IgD-negative memory B cell (primary cell): ENCODE data around the gene GJD4. TPM values are rescaled to one million over a fixed set of nuclear protein-coding genes. Genes with fewer than 3 reads are reported as not detected.
A peak's percentile ranks its signal among the peaks of the same experiment; 100 is the strongest.

Source experiments
- H3K27ac Mint-ChIP-seq, 3 donors: one replicate each; pipeline ENCODE4 v1.8.0; 2020 to 2022; ENCODE audit warnings: mild to moderate bottlenecking in 3 of 3, mixed read lengths in 3 of 3, moderate library complexity in 1 of 3
- H3K27me3 Mint-ChIP-seq: one replicate; pipeline ENCODE4 v1.8.0; 2021; ENCODE audit warnings: mixed read lengths
- H3K36me3 Mint-ChIP-seq: one replicate; pipeline ENCODE4 v1.8.0; 2020; ENCODE audit warnings: mild to moderate bottlenecking, mixed read lengths
- H3K4me1 Mint-ChIP-seq, 3 donors: one replicate each; pipeline ENCODE4 v1.8.0; 2020 to 2022; ENCODE audit warnings: mixed read lengths in 3 of 3, mild to moderate bottlenecking in 1 of 3
- H3K4me3 Mint-ChIP-seq, 4 donors: one replicate each; pipeline ENCODE4 v1.8.0; 2020 to 2022; ENCODE audit warnings: mild to moderate bottlenecking in 4 of 4, mixed read lengths in 4 of 4, moderate library complexity in 3 of 4
- H3K9me3 Mint-ChIP-seq, 3 donors: one replicate each; pipeline ENCODE4 v1.8.0; 2020 to 2021; ENCODE audit warnings: mixed read lengths in 3 of 3, mild to moderate bottlenecking in 1 of 3
- polyA plus RNA-seq: library from polyadenylated mRNA; unstranded; fragments of 300-500 nt; fragmentation: Illumina TruSeq; gene quantifications from one replicate; pipeline ENCODE4 v1.2.3, GENCODE V29; 2021

GJD4 gene
- polyA plus RNA-seq, 1 donor from 2014 or later: not detected

DNA sequence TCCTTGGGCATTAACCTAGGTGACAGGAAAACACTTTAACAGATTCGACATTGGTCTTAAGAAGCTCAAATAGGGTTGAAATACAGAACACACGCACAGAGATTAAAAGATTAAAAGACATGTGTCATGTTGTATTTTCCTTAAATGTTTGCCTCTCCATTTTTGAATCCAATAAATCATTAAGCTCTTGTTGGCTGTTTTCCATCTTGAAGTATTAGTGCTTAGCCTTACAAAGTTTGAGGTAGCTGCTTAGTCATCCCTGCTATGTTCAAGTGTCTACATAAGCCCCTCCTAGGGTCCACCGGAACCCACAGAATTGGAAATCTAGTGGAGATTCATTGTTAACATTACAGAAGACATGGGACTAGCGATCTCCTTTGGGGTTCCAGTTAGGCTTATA lies 12.7 kb upstream of the GJD4 start:
- no peak overlapping the region for H3K4me3 Mint-ChIP-seq
- no peak overlapping the region for H3K27ac Mint-ChIP-seq
- peaks cover 7% of the 10 kb centered on the region for H3K27me3 Mint-ChIP-seq
- peaks cover 0 to 2% (median 0%) of the 10 kb centered on the region in 3 donors for H3K4me1 Mint-ChIP-seq
- peaks cover 3% of the 10 kb centered on the region for H3K36me3 Mint-ChIP-seq
- peaks cover 2 to 18% (median 10%) of the 10 kb centered on the region in 3 donors for H3K9me3 Mint-ChIP-seq

DNA sequence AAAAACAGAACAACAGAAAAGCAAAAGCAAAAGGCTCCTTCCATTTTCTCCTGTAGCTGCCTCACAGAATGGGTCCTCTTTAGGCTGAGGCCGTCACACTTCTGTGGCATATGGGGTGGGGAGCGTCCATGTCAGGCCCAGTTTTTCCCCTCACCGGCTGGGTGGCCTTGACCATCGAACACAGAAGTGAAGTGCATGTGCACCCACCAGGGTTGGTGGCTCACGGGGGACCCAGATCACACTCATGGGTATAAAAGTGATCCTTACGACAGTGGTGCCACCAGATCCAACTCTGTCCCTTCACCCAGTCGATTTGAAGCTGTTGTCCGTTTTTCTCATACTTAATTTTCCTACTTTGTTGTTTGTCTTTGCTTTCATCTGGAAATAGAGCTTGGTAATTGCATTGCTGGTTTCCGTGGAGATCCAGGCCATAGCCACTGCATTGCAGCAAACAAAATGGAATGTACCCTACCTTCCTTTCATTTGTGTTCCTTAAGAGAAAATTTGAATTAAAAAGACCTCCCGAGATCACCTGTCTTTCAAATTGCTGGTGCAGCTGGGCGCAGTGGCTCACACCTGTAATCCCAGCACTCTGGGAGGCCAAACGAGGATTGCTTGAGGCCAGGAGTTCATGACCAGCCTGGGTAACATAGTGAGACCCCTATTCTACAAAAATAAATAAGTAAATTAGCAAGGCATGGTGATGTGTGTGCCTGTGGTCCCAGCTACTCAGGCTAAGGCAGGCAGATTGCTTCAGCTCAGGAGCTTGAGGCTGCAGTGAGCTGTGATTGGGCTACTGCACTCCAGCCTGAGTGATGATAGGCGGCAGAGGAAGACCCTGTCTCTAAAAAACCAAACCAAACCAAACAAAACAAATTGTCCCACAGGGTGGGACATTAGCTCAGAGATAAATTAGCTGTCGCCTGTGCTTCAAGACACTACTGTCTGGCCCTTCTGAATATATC lies 10.7 kb upstream of the GJD4 start:
- H3K4me1 Mint-ChIP-seq: peaks cover 0 to 2% (median 0%) of the 10 kb centered on the region in 3 donors
- peaks cover 2 to 18% (median 10%) of the 10 kb centered on the region in 3 donors for H3K9me3 Mint-ChIP-seq
- no peak overlapping the region for H3K4me3 Mint-ChIP-seq
- peak overlapping the region in 1 of 3 donors; percentile 74 for H3K27ac Mint-ChIP-seq
- peaks cover 4% of the 10 kb centered on the region for H3K27me3 Mint-ChIP-seq
- H3K36me3 Mint-ChIP-seq: no peaks in the 10 kb centered on the region

DNA sequence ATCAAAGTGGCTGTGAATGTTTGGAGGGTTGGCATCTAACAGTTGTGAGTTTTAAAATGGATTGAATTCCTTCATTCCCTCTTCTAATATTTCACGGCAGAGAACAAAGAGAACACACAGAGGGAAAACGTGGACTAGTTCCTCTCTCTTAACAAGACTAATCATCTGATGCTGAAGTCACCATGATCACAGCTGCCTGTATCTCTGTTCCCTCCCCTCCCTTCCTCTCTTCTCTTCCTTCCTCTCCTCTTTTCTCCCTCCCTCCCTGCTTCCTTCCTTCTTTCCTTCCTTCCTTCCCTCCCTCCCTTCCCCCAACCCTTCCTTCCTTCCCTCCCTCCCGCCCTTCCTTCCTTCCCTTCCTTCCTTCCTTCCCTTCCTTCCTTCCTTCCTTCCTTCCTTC lies 10.0 kb upstream of the GJD4 start:
- Mint-ChIP-seq H3K27ac (peak overlapping the region in 1 of 3 donors; percentile 74), H3K4me1 (peaks cover 0 to 2% (median 0%) of the 10 kb centered on the region in 3 donors), H3K36me3 (no peaks in the 10 kb centered on the region), H3K4me3 (no peak overlapping the region), H3K9me3 (peaks cover 2 to 18% (median 10%) of the 10 kb centered on the region in 3 donors), H3K27me3 (peaks cover 8% of the 10 kb centered on the region)

DNA sequence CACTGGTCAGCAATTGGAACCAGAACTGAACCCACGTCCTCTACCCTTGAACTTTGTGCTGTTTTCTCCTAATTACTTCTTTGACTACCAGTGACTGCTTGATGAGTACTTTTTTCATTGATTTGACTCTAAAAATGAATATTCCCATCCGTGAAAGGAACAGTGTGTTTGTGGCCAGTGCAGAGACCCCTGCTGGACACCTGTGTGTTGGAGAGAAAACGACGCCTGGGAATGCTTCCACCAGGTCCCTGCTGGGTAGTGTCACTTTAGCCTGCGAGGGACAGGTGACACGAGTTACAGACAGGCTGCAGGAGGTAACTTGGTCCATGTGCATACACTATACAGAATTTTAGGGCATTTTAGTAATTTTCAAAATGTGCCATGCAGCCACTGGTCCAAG lies 6.8 kb upstream of the GJD4 start:
- H3K36me3 Mint-ChIP-seq: peaks cover 3% of the 10 kb centered on the region
- H3K9me3 Mint-ChIP-seq: peaks cover 0 to 13% (median 13%) of the 10 kb centered on the region in 3 donors
- peaks cover 0 to 2% (median 0%) of the 10 kb centered on the region in 3 donors for H3K4me1 Mint-ChIP-seq
- peaks cover 14% of the 10 kb centered on the region for H3K27me3 Mint-ChIP-seq
- H3K27ac Mint-ChIP-seq: peak overlapping the region in 1 of 3 donors; percentile 57
- H3K4me3 Mint-ChIP-seq: no peak overlapping the region

DNA sequence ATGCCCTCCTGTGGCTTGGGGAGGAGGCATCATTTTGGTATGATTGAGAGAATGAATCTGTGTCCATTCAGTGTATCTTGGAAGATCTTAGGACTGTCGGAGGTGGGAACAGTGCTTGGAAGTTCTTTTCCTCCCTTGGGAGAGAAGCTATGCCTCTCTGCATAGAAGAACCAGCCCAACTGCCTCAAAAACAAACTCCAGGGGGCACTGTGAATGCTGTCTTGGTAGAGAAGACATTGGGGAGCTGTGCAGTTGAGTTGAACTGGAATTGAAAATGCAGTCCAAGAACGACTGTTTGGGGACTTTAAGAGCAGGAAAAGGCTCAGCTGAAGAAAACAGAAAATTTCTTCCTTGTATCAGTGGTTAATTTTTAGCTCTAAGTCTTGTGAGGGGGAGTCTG lies 4.9 kb upstream of the GJD4 start:
- no peak overlapping the region for H3K27ac Mint-ChIP-seq
- peaks cover 3% of the 10 kb centered on the region for H3K36me3 Mint-ChIP-seq
- peaks cover 0 to 1% (median 0%) of the 10 kb centered on the region in 3 donors for H3K4me1 Mint-ChIP-seq
- H3K27me3 Mint-ChIP-seq: peaks cover 29% of the 10 kb centered on the region
- no peak overlapping the region for H3K4me3 Mint-ChIP-seq
- peaks cover 0 to 14% (median 13%) of the 10 kb centered on the region in 3 donors for H3K9me3 Mint-ChIP-seq

DNA sequence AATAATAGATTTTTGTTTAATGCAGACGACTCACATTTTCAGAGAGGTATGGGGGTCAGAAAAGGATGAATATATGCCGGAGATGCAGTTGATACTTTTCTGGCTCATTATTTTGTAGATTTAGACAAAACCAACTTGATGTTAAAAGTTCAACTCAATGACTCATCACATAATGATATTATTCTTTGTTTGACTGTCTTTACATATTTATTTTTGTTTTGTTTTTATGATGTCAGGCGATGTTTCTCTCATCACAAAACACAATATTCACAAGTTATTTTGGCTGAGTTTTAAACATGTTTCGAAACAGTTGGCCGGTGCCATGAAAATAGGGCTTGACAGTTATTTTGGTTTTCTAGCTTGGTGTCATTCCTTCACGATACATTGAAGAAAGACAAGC lies 1.3 kb downstream of the GJD4 start:
- Mint-ChIP-seq H3K27me3 (peaks cover 31% of the 10 kb centered on the region), H3K27ac (no peak overlapping the region), H3K4me3 (no peak overlapping the region), H3K4me1 (peaks cover 0 to 5% (median 3%) of the 10 kb centered on the region in 3 donors), H3K9me3 (peaks cover 0 to 11% (median 3%) of the 10 kb centered on the region in 3 donors), H3K36me3 (no peaks in the 10 kb centered on the region)

DNA sequence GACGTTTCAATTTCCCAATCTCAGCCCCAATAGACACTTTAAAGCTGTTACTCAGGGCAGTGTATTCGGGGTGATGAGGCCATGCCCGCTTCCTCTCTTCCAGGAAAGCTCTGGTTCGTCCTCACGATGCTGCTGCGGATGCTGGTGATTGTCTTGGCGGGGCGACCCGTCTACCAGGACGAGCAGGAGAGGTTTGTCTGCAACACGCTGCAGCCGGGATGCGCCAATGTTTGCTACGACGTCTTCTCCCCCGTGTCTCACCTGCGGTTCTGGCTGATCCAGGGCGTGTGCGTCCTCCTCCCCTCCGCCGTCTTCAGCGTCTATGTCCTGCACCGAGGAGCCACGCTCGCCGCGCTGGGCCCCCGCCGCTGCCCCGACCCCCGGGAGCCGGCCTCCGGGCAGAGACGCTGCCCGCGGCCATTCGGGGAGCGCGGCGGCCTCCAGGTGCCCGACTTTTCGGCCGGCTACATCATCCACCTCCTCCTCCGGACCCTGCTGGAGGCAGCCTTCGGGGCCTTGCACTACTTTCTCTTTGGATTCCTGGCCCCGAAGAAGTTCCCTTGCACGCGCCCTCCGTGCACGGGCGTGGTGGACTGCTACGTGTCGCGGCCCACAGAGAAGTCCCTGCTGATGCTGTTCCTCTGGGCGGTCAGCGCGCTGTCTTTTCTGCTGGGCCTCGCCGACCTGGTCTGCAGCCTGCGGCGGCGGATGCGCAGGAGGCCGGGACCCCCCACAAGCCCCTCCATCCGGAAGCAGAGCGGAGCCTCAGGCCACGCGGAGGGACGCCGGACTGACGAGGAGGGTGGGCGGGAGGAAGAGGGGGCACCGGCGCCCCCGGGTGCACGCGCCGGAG lies 2.6 kb downstream of the GJD4 start:
- Mint-ChIP-seq H3K27ac (no peak overlapping the region), H3K4me1 (peaks cover 0 to 5% (median 3%) of the 10 kb centered on the region in 3 donors), H3K4me3 (peak overlapping the region; percentile 2 to 88 (median 78)), H3K36me3 (no peaks in the 10 kb centered on the region), H3K27me3 (peaks cover 28% of the 10 kb centered on the region), H3K9me3 (peaks cover 0 to 10% (median 3%) of the 10 kb centered on the region in 3 donors)

DNA sequence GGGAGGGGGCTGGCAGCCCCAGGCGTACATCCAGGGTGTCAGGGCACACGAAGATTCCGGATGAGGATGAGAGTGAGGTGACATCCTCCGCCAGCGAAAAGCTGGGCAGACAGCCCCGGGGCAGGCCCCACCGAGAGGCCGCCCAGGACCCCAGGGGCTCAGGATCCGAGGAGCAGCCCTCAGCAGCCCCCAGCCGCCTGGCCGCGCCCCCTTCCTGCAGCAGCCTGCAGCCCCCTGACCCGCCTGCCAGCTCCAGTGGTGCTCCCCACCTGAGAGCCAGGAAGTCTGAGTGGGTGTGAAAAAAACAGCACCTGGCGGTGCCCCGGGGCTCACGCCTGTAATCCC lies 3.2 kb downstream of the GJD4 start:
- Mint-ChIP-seq H3K4me1 (peaks cover 0 to 5% (median 3%) of the 10 kb centered on the region in 3 donors), H3K27me3 (peaks cover 28% of the 10 kb centered on the region), H3K36me3 (no peaks in the 10 kb centered on the region), H3K9me3 (peaks cover 0 to 10% (median 2%) of the 10 kb centered on the region in 3 donors), H3K27ac (no peak overlapping the region), H3K4me3 (peak overlapping the region in 1 of 4 donors; percentile 23)

DNA sequence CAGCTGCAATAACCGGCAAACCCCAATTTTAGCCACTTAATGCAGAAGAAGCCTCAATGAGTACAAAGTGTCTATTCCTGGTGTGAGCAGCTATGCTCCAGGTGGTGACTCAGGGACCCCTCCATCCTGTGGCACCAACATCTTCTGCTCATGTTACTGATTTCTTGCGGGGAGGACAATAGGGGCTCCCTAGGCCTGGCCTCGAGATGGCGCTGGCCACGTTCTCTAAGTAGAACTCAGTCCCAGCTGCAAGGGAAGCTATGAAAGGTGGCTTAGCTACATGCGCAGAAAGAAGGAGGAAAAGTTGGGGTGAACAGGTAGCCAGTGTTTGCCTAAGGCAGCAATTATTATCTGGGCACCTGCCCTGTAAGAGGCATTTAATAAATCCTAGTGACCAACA lies 6.6 kb downstream of the GJD4 start:
- Mint-ChIP-seq H3K4me3 (no peak overlapping the region), H3K27ac (no peak overlapping the region), H3K9me3 (peaks cover 0 to 10% (median 3%) of the 10 kb centered on the region in 3 donors), H3K4me1 (peaks cover 0 to 5% (median 1%) of the 10 kb centered on the region in 3 donors), H3K36me3 (no peaks in the 10 kb centered on the region), H3K27me3 (peaks cover 16% of the 10 kb centered on the region)

DNA sequence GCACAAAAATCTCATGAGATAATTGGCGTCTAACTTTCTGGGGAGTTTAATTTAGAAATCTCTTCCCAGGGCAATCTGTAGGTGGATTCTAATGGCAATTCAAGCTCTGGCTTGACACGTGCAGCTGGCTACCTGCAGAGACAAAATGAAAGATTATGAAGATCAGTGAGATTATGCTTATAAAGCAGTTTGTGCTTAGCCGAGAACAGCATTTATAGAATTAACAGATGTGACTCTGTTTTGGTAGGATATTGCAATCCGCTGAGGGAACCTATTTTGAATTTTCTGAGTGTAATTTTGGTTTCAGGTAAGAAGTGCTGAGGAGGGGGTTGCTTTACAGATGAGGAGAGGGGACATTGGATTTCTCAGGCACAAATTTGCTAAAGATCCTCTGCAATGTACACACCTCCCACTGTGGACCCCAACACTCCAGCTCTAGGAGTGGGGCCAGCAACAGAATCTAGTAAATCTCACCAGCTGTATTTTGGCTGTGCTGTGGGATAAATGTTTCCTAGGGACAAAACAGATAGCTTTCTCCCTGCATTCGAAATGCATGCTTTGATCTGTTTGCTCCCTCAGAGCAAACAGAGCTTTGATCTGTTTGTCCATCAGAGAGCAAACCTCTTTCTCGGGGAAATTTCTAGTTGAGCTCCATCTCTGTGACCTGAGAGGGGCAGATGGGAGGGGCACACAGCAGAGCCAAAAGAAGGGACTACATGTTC lies 7.4 kb downstream of the GJD4 start:
- Mint-ChIP-seq H3K27ac (no peak overlapping the region), H3K9me3 (peaks cover 0 to 10% (median 3%) of the 10 kb centered on the region in 3 donors), H3K27me3 (peaks cover 11% of the 10 kb centered on the region), H3K4me1 (no peaks in the 10 kb centered on the region), H3K36me3 (no peaks in the 10 kb centered on the region), H3K4me3 (no peak overlapping the region)

DNA sequence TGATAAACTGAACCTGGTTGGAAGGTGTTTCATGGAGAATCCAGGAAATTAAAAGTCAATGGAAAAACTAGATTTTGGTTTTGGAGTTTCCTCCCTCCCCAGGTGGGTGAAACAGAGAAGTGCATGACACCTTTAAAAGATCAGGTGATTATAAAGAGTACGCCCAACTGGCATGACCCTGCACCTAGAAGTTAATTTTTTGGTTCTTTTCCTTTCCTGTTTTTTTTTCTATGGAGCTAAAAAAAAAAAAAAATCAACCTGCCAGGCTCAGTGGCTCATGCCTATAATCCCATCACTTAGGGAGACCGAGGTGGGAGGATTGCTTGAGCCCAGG lies 7.9 kb downstream of the GJD4 start:
- no peak overlapping the region for H3K4me3 Mint-ChIP-seq
- no peaks in the 10 kb centered on the region for H3K36me3 Mint-ChIP-seq
- H3K9me3 Mint-ChIP-seq: peaks cover 0 to 10% (median 3%) of the 10 kb centered on the region in 3 donors
- H3K27me3 Mint-ChIP-seq: peaks cover 12% of the 10 kb centered on the region
- H3K4me1 Mint-ChIP-seq: no peaks in the 10 kb centered on the region
- no peak overlapping the region for H3K27ac Mint-ChIP-seq

DNA sequence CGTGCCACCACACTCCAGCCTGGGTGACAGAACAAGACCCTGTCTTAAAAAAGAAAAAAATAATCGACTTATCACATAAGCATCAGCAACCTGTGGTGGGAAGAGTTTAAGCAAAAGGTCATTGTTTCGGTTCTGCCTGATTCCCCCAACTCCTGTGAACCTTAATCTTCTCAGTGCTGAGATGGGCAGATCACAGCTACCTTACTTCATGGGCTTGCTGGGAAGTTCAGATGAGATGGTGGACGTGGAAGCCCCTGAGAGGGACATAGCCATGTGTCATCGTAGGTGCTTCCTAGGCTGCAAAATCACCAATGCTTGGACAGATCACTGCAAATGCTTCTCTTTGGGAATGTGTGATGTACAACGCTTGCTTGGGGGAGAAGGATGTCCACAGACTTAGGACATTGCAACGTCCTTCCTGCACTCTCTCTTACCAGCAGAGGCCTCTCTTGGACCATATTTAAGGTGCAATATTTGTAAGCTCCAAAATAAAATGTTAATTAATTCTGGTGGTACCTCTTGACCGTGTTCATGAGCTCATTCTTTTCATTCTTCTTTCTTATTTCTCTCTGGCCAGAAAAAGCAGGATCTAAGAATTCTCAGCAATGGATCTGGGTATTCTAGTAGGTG lies 8.6 kb downstream of the GJD4 start:
- Mint-ChIP-seq H3K27ac (no peak overlapping the region), H3K4me1 (no peaks in the 10 kb centered on the region), H3K9me3 (peaks cover 0 to 10% (median 3%) of the 10 kb centered on the region in 3 donors), H3K36me3 (no peaks in the 10 kb centered on the region), H3K27me3 (peaks cover 10% of the 10 kb centered on the region), H3K4me3 (no peak overlapping the region)

DNA sequence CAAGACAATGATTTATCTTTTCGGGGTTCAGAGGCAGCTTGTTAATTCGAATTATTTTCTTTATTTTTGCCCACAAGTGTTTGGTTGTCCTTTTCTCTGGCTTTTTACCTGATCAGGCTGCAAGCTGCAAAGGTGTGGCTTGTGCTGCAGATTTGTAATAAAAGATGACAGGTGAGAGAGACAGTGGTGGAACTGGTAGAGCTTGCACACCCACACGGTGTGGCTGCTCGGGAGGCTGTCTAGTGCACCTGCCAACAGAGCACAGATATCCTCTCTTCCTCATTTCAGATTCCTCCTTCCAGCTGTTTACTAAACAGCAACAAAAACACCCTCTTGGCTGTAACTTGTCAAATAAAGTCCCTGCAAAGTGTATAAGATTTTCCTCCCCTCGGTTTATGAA lies 9.2 kb downstream of the GJD4 start:
- Mint-ChIP-seq H3K27ac (peak overlapping the region in 1 of 3 donors; percentile 86), H3K4me1 (no peaks in the 10 kb centered on the region), H3K9me3 (peaks cover 0 to 10% (median 6%) of the 10 kb centered on the region in 3 donors), H3K36me3 (no peaks in the 10 kb centered on the region), H3K4me3 (no peak overlapping the region), H3K27me3 (peaks cover 6% of the 10 kb centered on the region)

DNA sequence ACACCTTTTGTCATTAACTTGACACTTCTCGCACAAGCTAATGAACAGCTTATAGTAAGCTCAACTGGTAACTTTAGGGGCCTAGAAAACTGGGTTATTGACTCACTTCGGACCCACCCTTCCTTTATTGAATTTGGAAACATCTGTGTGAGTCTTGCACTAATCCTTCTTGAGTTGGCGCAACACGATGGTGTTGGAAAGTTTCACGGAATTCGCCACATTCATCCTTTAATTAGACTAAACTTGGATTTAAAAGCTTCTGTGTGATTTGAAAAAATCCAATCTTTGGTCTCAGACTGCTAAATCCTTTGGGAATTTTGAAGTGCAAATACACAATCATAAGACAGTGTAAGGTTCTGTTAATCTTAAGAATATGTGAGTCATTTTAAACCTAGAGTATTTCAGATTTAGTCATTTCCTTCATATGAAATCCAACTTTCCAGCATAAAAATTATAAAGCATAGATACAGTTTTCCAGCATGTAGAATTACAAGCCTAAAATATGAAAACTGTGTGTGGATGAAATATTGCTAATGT lies 21.9 kb downstream of the GJD4 start:
- Mint-ChIP-seq H3K9me3 (peaks cover 0 to 15% (median 0%) of the 10 kb centered on the region in 3 donors), H3K27ac (no peak overlapping the region), H3K4me3 (no peak overlapping the region), H3K4me1 (no peaks in the 10 kb centered on the region), H3K27me3 (peaks cover 10% of the 10 kb centered on the region), H3K36me3 (no peaks in the 10 kb centered on the region)
